HK-2 (cell line): Measurements from ENCODE around the gene RGS7.
"Not testable (repeated sequence)": the region's sequence is repeated elsewhere in the genome, so short reads cannot be mapped to it uniquely, and the experiment has no call there.

ENCODE experiments used
- DNase-seq: peaks from one replicate; pipeline ENCODE4 v3.0.0-alpha.2; 2018; ENCODE audit not compliant: unreplicated experiment

Gene RGS7

DNA sequence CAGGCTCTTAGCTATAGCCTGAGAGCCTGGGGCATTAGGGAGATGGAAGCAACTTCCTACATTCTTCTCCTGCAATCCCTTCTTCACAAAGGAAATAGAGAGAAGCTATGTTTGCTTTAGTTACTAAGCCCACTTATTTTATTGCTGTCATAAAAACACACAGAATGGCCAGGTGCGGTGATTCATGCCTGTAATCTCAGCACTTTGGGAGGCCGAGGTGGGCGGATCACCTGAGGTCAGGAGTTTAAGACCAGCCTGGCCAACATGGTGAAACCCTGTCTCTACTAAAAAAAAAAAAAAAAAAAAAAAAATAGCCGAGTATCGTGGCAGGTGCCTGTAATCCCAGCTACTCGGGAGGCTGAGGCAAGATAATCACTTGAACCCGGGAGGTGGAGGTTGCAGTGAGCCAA is 573.3 kb downstream of the RGS7 start:
- DNase-seq = not testable (repeated sequence)

GRCh38 chr1:240776237-240776636 is 580.8 kb downstream of the RGS7 start:
- DNase-seq = no peak

DNA sequence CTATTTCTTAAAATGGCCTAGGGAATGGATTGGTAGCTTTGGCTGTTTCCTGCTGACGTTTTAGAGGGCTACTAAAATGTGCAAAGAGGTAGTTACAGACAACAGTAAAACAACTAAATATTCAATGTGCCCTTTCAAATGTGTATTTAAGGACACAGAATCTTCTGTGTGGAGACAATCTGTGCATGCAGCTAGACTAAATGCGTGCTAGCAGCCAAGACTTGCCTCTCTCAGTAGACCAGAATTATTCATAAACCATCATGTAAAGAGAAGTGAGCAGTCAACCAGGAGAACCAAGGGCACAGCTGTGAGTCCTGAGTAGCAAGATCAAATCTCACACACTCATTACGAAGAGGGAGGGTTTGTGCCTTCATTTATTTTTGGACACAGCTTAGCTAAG is 584.9 kb downstream of the RGS7 start:
- no peak for DNase-seq

GRCh38 chr1:240771450-240771849 is 585.6 kb downstream of the RGS7 start:
- DNase-seq = no peak

- DNase-seq = no peak
These were observed 588.0 kb downstream of the RGS7 start for GRCh38 chr1:240768979-240769378.

DNA sequence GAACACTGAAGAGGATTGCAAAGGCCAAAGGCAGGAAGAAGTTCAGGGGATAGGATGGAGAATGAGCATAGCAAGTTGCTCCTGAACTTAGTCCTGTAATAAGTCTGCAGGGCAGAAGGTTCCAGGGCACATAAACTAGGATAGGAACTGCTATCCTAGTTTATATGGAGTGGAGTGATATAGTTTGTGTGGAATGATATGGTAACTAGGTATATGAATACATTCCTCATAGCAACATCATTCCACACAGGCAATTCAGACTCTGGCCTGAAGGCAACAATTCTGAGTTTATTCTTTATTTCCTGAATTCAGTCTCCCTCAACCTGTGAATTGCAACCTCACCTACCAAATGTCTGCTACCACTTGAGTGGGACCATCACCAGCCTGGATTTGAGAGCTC is 590.2 kb downstream of the RGS7 start:
- no peak for DNase-seq

GRCh38 chr1:240765732-240766363 is 591.2 kb downstream of the RGS7 start:
- no peak for DNase-seq

DNA sequence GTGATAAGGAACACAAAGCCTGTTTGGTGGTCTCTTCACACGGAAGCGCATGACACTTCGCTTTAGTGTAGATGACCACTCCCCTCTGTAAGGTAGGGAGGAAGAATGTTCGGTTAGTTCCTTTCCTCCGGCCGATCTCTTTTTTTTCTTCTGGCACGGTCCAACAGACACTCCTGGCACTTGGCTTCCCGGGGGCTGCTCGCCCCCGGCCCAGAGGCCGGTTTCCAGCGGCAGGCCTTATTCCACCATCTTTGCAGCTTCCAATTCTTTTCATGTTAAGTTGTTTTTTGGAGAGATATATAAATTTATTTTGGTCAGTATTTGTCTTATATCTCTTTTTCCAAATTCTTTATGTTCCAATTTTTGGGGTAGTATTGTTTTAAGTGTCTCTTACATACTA is 593.2 kb downstream of the RGS7 start:
- no peak for DNase-seq

- not testable (repeated sequence) for DNase-seq
These were observed 593.9 kb downstream of the RGS7 start for GRCh38 chr1:240763095-240763494.

DNA sequence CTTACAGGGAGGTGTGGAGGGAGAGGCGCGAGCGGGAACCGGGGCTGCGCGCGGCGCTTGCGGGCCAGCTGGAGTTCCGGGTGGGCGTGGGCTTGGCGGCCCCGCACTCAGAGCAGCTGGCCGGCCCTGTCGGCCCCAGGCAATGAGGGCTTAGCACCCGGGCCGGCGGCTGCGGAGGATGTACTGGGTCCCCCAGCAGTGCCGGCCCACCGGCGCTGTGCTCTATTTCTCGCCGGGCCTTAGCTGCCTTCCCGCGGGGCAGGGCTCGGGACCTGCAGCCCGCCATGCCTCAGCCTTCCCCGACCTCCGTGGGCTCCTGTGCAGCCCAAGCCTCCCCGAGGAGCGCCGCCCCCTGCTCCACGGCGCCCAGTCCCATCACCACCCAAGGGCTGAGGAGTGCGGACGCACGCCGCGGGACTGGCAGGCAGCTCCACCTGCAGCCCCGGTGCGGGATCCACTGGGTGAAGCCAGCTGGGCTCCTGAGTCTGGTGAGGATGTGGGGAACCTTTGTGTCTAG is 594.5 kb downstream of the RGS7 start:
- DNase-seq = not testable (repeated sequence)

GRCh38 chr1:240758777-240759176 is 598.2 kb downstream of the RGS7 start:
- DNase-seq = not testable (repeated sequence)

GRCh38 chr1:240758296-240758695 is 598.7 kb downstream of the RGS7 start:
- DNase-seq = no peak

GRCh38 chr1:240747907-240748306 is 609.1 kb downstream of the RGS7 start:
- DNase-seq = no peak

- no peak for DNase-seq
These were observed 613.3 kb downstream of the RGS7 start for GRCh38 chr1:240743705-240744104.

DNA sequence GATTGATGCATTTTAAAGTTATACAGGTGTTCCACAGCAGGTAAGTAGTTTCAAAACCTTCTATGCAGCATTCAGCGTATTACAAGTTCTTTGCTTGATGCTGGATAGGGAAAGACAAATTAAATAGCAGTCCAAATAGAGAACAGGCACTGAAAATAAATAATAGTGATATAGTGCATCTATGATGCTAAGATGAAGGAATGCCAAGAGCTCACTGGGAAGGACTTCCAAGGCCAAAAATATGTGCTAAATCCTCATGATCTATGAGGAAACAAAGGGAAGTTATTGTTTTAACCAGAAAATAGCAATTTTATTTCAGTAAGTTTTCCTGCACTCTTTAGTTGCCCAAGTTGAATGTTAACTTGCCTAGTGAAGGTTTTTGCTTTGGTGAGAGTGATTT is 617.3 kb downstream of the RGS7 start:
- no peak for DNase-seq

- DNase-seq = no peak
These were observed 617.9 kb downstream of the RGS7 start for GRCh38 chr1:240739139-240739538.

GRCh38 chr1:240737766-240738265 is 619.2 kb downstream of the RGS7 start:
- no peak for DNase-seq

GRCh38 chr1:240737298-240737697 is 619.7 kb downstream of the RGS7 start:
- DNase-seq = no peak

DNA sequence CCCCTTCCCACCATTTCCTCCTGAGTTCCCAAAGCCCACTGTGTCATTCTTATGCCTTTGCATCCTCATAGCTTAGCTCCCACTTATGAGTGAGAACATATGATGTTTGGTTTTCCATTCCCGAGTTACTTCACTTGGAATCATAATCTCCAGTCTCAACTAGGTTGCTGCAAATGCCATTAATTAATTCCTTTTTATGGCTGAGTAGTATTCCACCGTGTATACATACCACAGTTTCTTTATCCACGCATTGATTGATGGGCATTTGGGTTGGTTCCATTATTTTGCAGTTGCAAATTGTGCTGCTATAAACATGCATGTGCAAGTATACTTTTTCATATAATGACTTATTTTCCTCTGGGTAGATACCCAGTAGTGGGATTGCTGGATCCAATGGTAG is 622.3 kb downstream of the RGS7 start:
- DNase-seq = not testable (repeated sequence)

DNA sequence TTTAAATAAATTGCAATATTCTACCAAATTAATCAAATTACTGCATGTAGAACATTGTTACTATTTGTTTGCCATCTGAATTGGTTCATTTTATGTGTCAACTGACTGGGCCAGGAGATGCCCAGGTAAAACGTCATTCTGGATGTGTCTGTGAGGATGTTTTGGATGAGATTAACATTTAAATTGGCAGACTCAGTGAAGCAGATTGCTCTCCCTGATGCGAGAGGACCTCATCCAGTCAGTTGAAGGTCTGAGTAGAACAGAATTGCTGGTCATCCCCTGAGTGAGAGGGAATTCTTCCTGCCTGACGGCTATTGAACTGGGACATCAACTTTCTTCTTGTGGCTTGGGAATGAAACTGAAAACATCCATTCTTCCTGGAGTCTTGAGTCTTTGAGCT is 623.0 kb downstream of the RGS7 start:
- no peak for DNase-seq

- no peak for DNase-seq
These were observed 624.6 kb downstream of the RGS7 start for GRCh38 chr1:240732390-240732789.
